HG03432 (cell line): Measurements from ENCODE around the gene MED15.
"Not testable (repeated sequence)": the region's sequence is repeated elsewhere in the genome, so short reads cannot be mapped to it uniquely, and the experiment has no call there.

Experiments
- ATAC-seq: cut with Tn5 transposase; IDR thresholded peaks from one replicate; pipeline ENCODE4 v1.9.1; 2021; ENCODE audit warnings: mild to moderate bottlenecking, moderate library complexity; ENCODE audit not compliant: unreplicated experiment

The MED15 gene

GRCh38 chr22:20619045-20619892 is 111.9 kb downstream of the MED15 start:
- ATAC-seq: no peak

- not testable (repeated sequence) for ATAC-seq
Observed at GRCh38 chr22:20619893-20620194, 112.4 kb downstream of the MED15 start.

- no peak for ATAC-seq
Observed at GRCh38 chr22:20621162-20621561, 113.8 kb downstream of the MED15 start.

- ATAC-seq: no peak
Observed at GRCh38 chr22:20622650-20623339, 115.4 kb downstream of the MED15 start.

- peak; percentile 78 for ATAC-seq
Observed at GRCh38 chr22:20624161-20624616, 116.8 kb downstream of the MED15 start.

- ATAC-seq: no peak
Observed at GRCh38 chr22:20625270-20625669, 117.9 kb downstream of the MED15 start.

- no peak for ATAC-seq
Observed at GRCh38 chr22:20626811-20627210, 119.4 kb downstream of the MED15 start.

- no peak for ATAC-seq
Observed at GRCh38 chr22:20627432-20627831, 120.0 kb downstream of the MED15 start.

- ATAC-seq: no peak
Observed at GRCh38 chr22:20628081-20628939, 120.9 kb downstream of the MED15 start.

- no peak for ATAC-seq
Observed at GRCh38 chr22:20629401-20629800, 122.0 kb downstream of the MED15 start.

- ATAC-seq: no peak
Observed at GRCh38 chr22:20630873-20631617, 123.6 kb downstream of the MED15 start.

- no peak for ATAC-seq
Observed at GRCh38 chr22:20632082-20632481, 124.7 kb downstream of the MED15 start.

- ATAC-seq: no peak
Observed at GRCh38 chr22:20632518-20632917, 125.1 kb downstream of the MED15 start.

- no peak for ATAC-seq
Observed at GRCh38 chr22:20634560-20635226, 127.3 kb downstream of the MED15 start.

- ATAC-seq: no peak
Observed at GRCh38 chr22:20635227-20635591, 127.8 kb downstream of the MED15 start.

GRCh38 chr22:20636075-20636812 is 128.8 kb downstream of the MED15 start:
- no peak for ATAC-seq

- ATAC-seq: no peak
Observed at GRCh38 chr22:20636945-20637344, 129.5 kb downstream of the MED15 start.
